ENCODE data around the gene PYCR2.
"Not testable (repeated sequence)": the region's sequence is repeated elsewhere in the genome, so short reads cannot be mapped to it uniquely, and the experiment has no call there.

PYCR2 gene

DNA sequence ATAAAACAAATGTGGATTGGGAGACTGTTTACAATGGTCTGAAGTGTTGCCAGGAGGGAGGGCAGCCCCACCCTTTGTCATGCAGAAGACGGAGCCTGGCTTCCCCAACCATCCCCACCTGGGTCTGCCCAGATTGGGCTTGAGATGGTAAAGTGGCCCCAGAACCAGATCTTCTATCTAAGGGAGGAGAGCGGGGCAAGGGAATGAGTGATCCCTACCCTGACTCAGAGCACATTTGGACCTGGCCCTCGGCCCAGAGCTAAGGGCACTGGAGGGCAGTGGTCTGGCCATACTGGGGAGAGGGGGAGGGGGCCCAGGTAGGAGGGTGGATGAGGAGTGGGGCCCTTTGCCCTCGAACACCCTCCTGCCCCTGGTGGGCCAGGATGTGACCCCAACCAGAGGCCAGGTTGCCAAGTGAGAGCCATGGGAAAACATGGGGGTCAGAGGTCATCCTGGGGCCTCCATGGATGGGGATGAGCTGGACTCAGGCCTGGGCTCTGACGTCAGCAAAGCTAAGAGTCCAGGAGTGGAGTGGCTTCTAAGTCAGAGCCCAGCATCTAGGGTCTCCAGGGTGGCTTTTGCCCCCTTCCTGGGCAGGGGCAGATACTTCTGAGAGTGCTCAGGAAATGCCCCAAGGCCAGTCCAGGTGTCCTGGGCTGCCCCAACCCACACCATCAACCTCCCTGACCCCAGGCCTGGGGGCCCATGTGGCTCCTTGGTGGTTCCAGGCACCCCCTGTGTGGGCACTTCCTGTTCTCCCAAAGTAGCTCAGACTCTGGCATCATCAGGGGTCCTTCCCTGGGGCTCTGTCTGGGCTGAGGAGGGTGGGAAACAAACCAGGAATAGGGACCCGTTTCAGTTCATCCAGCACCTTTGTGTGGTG lies 33.5 kb downstream of the PYCR2 start:
- no peak for DNase-seq (ENCODE audit: low spot score)

DNA sequence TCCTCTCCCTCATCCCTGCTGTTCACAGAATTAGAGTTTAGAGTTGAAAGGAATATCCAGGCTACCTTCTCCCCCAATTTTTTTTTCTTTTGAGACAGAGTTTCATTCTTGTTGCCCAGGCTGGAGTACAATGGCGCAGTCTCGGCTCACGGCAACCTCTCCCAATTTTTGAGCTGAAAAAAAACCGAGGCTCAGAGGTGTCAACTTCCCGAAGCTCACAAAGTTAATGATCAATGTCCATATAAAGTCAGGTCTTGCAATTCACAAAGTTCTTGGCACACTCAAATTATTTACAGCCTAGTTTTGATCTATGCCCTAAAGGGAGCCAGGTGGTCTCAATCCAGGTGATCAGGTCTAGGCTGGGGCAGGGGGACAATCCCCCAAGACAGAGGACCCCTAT lies 34.3 kb downstream of the PYCR2 start:
- DNase-seq (ENCODE audit: low spot score), result no peak

DNA sequence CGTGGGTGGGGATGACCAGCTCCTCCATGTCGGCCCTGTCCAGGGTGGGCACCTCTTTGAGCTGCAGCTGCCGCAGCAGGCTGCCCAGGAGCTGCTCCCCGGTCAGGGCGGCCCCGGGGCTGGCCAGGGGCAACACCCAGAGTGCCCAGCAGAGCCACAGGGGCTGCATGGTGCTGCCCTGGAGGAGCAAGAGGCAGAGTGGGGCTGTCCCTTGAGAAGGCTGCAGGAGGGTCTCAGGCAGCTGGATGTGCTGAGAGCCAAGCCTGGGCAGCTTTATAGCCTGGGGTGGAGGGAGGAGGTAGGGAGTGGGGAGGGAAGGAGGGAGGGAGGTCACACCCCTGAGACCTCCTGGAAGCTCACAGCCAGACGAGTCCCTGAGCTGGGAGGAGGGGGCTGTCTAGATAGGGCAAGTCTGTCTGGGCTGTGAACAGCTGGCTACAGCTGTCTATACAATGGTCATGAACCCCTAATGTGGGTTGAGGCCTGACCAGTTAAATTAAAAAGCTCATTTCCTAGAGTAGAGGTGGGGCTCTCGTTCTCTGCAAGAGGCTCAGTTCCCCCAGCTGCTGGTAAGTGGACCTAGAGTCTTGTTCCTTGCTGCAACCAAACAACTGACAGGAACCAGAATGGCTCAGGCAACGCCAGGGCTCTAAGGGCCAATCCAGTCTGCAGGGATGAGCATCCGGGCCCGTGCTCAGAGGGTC lies 35.0 kb downstream of the PYCR2 start, which contains the start of gene LEFTY1:
Gene LEFTY1, minus strand, starts transcription at position 249 of the 704 bp plus-strand sequence. Its CDS starts 80 bp downstream, at position 169.
- DNase-seq (ENCODE audit: low spot score), result no peak

DNA sequence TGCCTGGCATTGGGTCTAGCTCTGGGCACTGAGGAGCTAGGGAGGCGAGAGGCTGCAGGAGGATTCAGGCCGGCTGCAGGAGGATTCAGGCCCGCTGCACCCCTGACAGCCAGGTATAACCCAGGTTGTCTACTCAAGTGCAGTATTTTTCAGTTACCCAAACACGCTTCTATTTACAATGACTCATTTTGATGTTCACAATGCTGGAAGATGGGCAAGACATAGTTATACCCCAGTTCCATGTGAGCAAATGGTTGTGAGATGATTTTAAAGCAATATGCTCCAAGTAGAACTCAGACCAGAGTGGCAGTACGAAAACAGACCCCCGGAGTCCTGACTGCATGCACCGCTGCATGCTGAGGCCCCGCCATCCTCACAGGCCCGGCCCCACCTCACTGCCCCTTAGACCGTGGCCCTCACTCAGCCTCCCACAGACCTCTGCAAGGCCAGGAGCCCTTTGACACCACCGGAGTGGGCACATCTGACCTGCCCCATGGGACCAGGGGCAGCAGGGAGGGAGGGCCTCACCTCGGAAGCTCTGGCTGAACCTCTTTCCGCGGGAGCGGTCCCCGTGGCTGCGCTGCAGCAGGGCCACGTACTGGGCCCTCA lies 35.7 kb downstream of the PYCR2 start:
- DNase-seq (ENCODE audit: low spot score), result no peak

DNA sequence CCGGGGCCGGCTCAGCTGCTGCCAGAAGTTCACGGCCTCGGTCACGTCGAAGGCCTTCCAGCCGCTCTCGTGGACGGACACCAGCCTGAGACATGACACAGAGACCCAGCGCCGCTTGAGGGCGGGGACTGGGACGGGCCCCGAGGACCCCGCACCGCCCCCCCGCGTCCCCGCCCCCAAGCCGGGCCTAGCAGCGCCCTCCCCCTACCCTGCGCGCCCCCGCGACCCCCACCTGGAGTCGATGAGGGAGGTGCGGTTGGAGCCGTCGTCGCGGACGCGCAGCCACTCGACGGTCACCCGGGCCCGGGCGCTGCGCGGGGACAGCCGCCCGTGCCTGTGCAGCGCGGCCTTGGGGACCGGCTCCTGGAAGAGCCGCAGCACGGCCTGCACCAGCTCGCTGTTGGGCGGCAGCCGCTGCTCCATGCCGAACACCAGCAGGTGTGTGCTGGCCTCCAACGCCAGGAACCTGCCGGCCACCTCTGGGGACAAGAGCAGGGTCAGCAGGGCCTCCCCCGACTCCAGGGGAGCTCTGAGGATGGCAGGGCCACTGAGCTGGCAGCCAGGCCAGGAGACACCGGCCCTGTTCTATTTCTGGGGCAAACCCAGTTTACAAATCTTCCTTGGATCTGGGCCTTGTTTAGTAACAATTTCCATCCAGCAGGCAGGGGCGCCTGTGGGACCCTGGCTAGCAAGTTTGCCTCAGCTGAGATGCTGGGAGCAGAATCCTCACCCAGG lies 36.3 kb downstream of the PYCR2 start:
- not testable (repeated sequence) for DNase-seq (ENCODE audit: low spot score)

DNA sequence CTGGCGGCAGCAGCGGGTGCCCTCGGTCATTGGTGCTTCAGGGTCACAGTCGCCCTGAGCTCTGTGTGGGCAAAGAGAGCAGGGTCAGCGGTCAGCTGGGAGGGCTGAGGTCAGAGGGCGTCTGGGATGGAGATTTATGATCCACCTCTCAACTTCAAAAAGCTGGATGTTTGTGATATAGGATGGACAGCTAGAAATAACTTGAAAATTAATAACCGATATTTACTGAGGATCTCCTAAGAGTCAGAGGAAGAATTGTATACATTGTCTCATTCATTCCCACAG lies 37.1 kb downstream of the PYCR2 start:
- DNase-seq (ENCODE audit: low spot score), result no peak

DNA sequence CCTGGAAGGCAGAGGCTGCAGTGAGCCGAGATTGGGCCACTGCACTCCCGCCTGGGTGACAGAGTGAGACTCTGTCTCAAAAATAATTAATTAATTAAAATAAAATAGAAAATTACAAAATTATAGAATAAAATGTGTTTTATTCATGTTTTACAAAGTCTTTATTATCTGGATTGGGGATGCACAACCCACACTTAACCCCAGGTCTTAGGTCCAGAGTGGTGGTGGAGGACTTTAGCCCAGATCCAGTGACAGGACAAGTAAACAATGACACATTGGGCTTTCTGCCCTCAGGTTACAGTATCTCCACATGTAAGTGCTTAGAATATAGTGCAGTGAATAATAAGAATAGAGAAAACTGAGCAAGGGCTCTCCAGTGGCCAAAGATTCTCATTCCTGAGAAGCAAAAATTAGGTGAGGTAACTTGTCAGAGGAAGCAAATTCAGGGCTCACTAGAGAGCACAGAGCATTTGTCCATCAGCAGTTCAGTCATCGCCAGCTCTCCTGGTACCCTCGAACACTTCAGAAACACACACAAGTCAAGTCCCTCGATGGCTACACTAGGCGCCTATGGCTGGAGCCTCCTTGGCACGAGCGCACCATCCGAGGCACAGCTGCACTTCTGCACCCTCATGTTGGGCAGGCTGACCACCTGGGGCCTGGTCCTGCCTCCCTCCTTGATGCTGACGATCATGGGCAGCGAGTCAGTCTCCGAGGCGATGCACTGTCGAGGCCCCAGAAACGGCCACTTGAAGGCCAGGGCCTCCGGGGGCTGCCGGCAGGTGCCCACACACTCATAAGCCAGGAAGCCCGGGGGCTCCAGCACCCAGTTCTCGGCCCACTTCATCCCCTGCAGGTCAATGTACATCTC lies 37.7 kb downstream of the PYCR2 start:
- DNase-seq (ENCODE audit: low spot score), result peak; percentile 71

DNA sequence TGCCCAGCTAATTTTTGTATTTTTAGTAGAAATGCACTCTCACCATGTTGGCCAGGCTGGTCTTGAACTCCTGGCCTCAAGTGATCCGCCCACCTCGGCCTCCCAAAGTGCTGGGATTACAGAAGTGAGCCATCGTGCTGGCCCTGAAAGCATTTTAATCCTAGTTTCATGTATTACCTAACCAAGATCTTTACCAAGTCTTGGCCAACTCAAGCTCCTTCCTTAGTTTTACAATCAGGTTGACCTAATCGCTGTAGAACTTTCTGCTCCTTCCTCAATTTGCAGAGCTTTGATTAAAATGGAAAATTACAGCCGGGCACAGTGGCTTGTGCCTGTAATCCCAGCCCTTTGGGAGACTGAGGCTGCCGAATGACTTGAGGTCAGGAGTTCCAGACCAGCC lies 38.7 kb downstream of the PYCR2 start:
- no peak for DNase-seq (ENCODE audit: low spot score)

DNA sequence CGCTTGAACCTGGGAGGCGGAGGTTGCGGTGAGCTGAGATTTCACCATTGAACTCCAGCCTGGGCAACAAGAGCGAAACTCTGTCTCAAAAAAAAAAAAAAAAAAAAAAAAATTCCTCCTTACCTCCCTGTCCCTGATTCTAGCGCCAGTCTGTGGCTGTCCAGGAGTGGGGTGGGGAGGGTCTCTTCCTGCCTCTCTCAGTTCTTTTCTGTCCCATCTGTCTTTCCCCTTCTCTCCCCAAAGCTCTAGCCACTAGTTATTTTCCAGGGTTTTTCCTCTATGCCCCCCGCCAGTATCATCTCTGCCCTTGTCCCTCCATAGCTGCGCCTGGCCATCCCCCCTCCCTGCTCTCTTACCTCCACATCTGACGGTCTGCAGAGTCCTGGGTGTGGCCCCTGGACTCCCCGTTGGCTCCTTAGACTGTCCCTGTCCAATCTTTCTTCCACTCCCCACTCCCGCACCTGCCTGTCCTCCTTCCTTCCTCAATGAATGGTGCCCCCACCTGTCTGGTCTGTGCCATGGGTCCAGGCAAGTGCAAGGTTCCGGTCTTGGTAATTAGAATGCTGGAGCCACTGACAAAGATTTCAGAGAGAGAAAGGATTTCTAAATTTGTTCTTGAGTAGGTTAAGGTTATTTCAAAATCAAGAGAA lies 40.3 kb downstream of the PYCR2 start:
- DNase-seq (ENCODE audit: low spot score), result no peak

DNA sequence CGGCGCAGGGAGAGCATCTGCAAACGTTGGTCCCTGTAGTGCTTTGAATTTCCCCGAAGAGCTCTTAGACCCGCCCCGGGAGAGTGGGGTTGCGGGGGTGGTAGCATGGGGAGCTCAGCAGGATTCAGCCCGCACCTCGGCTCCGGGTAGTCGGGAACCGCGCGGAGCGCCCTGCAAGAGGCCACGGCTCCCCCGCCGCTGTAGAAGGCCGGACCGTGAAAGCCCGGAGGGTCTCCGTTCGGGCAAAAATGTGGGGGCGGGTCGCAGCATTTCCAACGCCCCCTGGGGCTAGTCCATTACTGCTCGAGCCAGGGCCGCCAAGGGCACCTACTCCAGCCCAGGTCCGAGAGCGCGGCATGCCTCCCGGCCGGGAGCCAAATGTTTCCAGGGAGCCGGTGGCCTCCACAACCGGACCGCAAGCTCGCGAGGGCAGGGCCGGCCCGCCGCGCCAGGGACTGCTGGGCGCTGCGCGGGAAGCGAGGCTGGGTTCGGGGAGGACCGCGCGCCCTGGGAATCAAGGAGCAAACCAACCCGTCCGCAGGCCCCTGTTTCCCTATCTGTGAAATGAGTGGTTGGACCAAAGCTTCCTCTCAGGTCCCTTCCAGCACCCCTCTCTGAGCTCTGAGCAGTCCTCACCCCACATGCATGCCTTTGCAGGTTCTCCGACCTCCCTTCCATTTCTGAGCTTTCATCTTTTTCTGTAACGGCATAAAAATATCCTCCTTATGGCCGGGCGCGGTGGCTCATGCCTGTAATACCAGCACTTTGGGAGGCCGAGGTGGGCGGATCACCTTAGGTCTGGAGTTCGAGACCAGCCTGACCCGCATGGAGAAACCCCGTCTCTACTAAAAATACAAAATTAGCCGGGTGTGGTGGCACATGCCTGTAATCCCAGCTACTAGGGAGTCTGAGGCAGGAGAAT lies 41.1 kb downstream of the PYCR2 start:
- peak; percentile 70 for DNase-seq (ENCODE audit: low spot score)

DNA sequence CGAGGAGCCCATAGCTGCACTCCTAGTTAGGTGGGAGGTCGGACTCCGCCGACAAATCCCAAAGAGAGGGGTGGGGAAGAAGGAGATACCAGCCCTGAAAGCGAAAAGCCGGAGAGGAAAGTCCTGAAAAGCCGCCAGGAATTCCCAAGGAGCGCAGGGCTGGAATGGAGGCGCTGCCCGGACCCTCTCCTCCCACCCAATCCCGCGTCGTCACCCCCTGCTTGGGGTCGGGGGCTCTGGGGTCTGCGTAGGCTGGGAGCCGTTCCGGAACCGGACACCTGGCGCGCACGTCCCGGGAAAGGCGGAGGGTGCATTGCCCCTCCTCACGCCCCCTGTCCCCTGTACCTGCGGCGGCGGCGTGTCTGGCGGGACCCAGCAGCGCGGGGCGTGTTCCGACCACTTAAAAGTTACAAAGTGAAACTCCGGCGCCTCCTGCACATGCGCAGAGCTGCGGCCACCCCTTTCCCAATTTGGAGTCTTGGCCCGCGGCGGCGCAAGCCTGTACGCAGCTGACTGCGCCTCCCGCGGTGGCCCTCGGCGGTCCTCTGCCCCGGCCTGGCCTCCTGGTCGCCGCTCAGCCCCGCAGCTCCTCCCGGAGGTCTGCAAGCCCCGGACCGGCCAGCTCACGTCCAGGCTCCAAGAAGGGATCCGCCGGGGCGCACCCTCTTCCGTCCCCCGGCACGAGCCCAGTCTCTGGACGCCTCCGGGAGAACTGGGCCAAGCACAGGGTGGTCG lies 41.9 kb downstream of the PYCR2 start, which contains the start of gene TMEM63A:
Gene TMEM63A, minus strand, starts transcription at position 422 of the 735 bp plus-strand sequence. CDS start 4,800 bp downstream, outside the sequence.
- DNase-seq (ENCODE audit: low spot score), result peak; percentile 98

DNA sequence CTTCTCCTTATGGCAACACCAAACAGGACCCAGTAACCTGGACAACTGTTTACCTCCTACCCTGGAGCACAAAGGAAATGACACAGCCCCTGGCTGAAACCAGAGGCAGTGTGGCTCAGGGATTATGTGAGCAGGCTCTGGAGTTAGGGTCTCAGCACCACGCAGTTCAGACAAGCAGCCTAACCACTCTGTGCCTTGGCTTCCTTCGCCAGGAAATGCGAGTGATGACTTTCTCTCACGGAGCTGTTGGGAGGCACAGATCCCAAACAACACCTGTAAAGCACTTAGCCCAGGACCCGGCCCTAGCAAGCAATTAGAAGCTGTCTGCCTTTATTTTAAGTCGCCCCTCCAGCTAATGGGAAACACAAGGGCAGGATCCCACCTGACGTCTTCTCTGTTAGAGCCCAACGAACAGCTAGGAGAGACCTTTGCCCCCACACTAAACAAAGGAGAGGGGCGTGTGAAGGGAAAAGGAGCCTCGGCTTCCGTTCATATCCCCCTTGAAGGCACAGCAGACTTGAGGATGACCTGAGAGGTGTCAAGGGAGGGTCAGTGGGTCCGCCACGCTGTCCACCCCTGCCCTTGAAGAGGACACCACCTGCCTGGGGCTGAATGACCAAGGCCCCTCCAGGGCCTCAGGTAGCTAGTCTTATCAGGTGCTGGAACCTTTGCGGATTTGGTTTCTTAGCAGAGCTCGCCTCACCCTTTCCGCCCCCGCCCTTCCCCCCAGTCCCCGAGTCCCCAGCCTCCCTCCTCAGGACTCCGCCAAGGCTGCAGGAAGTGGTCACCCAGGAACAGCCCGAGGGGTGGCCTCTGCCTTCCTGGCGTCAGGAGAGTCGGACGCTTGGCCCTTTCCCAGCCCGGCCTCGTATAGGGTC lies 42.7 kb downstream of the PYCR2 start:
- peak; percentile 65 for DNase-seq (ENCODE audit: low spot score)

DNA sequence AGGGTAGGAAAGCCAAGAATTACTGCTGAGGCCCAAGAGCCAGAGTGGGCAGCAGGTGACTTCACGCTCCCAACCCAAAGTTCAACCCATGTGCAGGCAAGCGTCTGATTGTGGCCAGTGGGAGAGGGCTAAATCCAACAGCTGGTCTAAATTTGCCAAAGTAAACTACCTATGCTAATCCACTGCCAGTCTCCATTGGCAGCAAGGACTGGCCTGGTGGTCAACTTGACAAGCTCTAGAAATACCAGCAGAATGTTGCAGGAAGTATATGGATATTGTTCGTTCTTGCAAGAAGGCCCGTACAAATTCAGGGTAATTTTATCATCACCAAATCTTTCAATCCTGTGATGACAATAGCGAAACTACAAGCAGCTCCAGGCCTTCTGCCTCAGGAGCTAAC lies 43.4 kb downstream of the PYCR2 start:
- DNase-seq (ENCODE audit: low spot score), result no peak

DNA sequence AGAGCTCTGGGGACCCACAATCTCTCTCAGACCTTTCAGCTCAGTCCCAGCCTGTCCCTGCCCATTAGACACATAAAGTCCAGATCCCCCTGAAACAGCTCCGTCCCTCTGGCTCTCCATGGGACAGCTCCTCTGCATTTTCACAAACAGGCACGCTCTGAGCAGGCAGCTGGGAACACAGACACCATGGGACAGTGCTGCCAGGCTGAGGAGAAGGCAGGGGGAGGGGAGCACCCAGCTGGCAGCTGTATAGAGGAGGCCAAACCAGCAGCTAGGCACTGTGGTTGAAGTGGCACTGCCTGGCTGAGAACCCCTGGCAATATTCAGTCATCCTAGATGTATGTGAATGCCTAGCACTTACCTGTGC lies 43.8 kb downstream of the PYCR2 start:
- no peak for DNase-seq (ENCODE audit: low spot score)

DNA sequence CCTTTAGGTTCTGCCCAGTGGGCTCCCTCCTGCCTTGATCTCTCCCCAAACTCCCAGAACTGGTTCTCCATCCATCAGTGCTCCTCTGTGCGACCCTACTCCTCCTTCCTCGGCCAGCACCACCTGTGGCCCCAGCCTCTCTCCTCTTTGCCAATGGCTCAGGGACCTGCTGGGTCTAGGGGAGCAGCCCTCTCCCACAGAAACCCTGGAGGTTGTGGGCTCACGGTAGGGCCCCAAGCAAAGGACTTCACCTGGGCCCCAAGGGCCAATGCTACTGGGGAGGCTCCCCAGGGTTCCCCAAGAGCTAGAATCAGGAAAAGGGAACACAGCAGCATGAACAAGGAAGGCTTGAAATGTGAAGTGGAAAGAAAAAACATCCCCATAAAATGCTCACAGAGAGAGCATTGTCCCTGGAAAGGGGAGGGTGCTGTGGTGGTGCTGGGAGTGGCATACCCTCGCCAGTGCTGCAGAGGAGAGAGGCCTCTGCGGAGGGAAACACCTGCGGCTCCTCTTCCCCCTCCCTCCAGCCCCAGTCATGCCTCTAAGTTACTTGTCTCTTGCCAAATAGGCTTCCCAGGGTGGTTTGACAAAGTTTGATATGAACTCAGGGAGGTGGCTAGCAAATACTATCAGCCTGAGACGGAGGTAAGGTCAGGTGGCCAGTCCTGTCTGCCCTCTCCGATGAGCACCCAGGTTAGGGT lies 44.4 kb downstream of the PYCR2 start:
- DNase-seq (ENCODE audit: low spot score), result peak; percentile 69

DNA sequence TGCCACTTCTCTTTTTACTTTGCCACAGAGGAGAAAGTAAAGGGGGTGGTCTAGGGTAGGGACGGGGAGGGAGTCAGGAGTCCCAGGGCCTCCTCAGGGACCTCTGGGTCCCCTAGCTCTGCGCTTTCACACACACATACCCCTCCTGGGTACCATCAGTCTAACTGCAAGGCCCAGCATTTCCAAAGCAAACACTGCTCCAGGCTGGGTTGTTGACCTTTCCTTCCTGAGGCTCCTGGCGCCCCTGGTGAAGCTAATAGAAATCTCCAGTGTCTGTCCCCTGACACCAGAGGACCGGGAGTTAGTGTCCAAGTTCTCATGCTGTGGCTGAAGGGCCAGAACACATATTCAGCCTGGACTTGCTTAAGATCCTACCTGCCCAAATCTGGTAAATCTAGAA lies 45.8 kb downstream of the PYCR2 start:
- peak; percentile 67 for DNase-seq (ENCODE audit: low spot score)

DNA sequence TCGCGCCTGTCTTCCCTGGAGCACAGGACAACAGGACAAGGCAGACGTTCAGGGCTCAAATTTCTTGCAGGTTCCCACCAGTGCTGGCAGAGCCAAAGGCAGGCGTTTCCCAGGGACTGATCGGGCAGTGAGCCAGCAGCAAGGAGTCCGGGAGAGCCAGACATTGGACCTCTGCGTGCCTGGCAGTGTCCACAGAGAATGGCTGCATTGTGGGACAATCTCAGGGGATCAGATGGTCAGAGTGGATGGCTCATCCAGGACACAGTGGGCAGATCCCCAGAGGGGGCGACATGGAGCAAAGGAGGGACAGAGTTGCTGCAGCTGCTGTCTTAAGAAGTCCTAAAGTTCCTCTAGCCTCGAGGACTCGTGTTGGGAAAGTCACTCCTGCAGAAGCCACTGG lies 46.5 kb downstream of the PYCR2 start:
- no peak for DNase-seq (ENCODE audit: low spot score)

Data from HuH-7 (cell line).